Measurements from ENCODE around the gene TNRC18.

The TNRC18 gene

DNA sequence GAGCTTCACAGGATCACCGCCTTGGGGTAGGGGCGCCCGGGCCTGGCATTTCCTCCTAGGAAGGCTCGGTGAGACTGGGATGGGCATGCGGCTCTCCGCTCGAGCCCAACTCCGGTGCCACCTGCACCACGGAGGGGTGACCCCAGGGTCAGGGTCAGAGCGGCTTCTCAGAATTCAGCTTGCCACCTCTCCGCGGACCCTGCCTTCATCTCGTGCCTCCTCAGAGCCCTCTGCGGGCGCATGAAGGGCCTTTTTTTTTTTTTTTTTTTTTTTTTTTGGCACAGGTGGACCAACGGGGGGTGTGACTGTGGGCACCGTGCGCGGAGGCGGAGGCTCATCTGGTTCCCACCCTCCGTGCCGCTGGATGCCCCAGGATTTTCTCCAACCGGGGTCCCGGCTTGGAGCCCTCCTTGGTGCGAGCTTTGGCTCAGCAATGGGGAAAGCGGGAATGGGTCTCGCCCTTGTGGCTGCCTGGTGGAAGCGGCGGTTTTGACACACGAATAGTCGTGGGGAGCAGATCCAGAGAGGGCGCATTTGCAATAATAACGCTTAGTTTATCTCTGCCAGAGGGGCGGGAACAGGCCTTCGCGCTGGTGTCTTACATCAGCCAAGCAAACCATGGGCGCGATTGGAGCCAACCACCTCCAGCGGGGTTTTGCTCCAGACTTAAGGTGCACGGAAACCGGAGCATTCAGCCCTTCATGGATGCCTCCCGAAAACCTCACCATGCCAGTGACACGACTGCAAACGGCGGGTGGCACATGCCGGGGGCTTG is 5.0 kb upstream of the TNRC18 start:
- peak; percentile 68 for DNase-seq (ENCODE audit: low spot score)

DNA sequence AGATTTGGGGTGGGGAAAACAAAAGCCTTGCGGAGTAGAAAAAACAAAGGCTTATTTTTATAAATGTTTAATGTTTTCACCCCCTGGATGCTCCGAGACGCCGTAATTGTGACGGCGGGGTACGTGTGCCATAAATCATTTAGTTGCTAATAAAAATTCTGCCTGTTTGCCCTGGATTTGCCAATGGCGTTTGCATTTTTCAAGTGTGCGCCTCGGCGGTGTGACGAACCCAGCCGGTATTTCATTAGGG is 2.5 kb upstream of the TNRC18 start:
- DNase-seq (ENCODE audit: low spot score), result no peak

DNA sequence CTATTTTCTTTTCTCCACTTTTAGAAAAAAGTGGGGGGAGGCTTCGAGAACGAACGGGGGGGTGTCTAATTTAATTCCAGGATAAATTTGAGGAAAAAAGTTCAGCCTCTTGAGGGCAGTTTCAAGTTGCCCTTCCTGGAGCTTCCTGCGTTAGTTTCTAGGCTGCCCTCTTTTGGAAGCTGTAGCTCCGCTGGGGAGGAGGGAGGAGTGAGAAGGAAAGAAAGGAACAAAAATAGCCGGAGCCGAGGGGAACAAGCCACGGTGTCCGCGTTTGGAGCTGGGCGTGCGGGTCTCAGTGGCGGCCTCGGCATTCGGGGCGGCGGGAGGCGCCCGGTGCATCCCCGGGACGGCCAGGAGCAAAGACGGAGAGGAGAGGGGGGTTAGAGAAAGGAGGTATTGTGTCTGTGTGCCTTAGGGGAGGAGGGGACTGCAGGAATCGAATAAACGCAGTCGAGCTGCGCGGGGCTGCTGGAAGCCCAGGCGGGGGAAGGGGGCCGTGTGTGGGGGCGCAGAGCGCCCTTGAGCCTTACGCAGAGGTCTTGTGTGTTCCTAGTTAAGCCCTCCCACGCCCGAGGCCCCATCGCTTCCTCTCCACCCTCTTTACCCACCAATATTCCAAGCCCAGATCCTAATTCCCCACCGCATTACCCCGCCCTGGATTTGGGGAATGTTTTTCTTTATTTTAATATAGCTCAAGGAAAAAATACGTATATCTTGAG is 2.0 kb upstream of the TNRC18 start:
- peak; percentile 87 for DNase-seq (ENCODE audit: low spot score)

DNA sequence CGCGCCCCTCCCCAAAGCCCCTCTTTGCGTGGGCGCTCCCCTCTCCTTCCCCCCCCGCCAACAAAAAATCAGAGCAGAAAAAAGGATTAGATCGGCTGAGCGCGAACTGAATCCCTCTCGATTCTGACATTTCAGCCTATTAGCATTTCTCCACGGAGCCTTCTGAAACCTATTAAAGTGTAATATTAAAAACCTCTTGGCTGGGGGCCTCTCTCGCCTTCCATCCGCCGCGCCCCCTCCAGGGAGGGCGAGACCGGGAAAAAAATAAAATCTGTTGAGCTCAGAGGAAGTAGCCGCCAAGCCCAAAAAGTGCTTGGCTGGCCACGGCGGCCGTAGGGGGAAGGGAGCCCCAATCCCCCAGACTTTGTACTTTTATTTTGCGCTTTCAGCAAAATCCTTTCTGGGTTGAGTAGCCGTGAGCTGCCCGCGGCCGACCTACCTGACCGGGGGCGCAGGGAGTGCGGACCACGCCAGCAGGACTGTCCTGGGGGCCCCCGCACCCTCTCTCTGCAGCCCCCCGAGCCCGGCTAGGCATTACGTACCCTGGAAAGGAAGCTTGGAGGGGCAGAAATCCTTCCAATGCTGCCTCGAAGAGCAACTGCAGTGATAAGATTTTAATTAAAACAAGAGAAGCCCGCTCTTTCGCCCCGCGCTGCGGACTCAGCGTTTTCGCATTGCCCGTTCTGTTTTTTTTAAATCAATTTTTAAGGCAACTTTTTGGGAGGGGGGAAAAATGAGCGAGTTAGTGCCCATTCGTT is 1.3 kb upstream of the TNRC18 start:
- peak; percentile 58 for DNase-seq (ENCODE audit: low spot score)

DNA sequence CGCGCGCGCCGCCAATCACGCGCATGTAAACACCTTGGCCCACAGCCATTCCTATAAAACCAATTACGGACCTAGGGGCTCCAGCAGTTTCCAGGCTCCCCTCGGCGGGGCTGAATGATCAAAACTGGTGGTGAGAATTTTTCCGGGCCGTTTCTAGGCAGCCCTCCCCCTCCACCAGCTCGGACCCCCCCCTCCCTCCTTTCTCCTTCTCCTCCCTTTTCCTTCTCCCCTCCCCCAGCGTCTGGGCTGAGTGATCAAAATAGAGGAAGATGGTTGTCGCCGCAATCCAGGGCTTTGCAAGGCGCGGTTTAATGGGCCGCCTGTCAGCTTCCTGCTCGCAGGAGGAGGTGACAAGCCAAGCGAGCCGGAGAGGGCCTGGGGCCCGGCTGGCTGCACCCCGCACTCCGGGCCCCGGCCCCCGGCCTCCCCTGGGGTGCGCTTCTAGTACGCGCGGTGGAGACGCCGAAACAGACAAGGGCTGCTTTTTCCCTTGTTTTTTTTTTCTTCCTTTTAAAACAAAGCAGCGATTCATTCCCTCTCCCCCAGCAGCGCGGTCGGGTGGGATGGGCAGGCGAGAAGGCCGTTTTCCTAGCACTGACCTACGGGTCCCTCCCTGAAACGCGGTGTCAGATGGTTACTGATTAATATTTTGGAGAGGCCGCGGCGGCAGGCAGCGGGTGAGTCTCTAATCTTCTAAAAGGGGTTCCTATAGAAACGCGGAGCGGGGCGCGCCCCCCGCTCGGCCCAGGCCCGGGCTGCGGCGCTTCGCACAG is 528 bp upstream of the TNRC18 start:
- DNase-seq (ENCODE audit: low spot score), result peak; percentile 98

DNA sequence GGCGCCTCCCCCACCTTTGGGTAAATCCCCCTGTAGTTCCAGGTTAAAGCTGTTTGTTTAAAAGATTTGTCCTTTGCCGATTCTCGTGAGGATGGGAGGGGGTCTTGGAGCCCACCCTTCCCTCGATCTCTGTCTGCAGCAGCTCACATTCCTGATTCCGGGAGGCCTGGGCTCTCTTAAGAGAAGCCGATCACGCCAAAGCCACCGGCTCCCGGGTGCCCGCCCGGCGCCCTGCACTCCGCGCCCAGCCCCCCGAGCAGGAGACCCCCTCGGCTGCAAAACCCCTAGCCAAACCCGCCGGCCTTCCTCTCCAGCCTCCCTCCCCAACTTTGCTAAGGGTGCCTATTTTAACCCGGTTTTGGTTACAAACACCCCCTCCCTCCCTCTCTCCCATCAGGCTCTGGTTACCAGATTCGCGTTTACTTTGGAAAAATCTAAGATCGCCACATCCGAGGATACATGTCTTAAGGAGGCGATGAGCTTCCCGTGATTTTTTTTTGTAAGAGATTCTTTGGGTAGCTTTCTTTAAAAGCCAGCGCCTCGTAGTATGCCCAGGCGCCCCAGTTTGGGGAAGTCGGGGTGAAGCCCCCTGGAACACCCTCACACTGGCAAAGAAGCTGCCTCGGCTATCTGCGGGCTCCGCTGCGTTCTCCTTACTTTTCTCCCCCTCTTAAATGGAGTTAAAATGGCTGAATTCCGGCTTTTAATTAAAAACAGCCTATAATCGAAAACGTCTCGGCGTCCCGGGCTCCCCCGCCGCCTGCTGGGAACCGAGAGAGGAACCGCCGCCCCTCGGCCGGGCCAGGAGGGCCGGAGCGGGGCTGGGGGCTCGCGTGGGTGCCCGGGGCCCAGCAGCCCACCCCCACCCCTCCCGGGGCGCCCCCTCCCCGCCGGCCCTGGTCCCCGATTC is 983 bp downstream of the TNRC18 start:
- peak; percentile 25 for DNase-seq (ENCODE audit: low spot score)

DNA sequence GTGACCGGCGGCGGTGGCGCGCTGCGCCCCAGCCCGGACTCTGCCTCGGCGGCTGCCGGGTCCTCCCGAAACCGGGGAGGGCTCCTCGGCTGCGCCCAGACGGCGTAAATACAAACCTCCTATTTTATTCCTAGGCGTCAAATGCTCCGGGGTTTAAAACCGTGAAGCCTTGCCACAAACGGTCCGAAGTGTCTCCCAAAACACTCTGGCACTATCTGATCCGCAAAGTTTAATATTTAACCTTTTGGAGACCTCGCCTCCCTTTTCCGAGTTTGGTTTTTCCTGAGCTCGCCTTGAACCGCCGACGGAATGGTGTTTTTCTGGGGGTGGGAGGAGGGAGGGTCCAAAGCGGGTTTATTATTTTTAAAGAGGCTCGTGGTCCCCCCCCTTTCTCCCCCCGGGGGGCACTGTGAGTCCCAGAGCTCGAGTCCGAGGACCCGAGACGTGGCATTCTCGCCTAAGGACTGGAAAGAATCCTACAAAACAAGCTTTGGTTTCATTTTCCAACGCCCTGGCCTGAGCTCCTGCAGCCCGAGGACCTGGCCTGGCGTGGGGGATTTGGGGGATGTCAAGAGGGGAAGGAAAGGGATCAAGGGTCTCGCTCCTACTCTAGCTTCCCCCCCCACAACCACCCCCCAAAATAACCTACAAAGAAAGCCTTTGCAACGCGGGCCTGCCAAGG is 1.8 kb downstream of the TNRC18 start:
- DNase-seq (ENCODE audit: low spot score), result peak; percentile 74

DNA sequence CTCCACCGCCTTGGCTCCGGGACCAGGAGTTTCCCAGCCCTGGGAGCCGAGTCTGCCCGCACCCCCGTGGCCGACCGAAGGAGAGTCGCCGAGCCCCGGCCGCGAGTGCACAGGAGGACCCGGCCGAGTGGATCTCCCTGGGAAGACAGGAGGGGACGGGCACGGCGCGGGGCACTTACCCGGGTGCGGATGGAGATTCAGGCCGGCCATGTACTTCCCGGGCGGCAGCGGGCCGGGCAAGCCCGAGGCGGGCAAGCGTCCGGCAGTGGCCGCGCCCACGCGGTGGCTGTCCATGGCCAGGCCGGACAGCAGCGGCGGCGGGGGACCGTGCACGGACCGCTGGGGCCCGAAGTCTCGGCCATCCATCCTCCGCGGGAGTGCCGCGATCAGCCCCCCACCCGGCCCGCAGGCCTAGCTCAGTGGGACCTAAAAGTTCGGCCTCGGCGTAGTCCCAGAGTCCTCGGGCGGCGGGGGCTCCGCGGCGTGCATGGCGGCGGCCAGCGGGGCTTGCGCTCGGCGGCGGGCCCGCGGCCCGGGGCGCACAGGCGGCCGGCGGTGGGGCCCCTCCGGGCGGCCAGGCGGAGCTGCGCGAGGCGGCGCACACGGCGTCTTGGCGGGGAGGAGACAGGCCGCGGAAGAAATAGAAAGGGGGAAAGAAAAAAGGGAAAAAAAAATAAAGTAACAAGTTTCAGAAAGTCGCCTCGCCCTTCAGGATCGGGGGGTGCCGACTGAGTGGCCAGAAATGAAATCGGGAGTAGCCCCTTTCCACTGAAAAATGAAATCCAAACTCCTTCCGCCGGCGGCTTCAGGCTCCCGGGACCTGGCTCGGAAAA is 2.5 kb downstream of the TNRC18 start:
- peak; percentile 31 for DNase-seq (ENCODE audit: low spot score)

DNA sequence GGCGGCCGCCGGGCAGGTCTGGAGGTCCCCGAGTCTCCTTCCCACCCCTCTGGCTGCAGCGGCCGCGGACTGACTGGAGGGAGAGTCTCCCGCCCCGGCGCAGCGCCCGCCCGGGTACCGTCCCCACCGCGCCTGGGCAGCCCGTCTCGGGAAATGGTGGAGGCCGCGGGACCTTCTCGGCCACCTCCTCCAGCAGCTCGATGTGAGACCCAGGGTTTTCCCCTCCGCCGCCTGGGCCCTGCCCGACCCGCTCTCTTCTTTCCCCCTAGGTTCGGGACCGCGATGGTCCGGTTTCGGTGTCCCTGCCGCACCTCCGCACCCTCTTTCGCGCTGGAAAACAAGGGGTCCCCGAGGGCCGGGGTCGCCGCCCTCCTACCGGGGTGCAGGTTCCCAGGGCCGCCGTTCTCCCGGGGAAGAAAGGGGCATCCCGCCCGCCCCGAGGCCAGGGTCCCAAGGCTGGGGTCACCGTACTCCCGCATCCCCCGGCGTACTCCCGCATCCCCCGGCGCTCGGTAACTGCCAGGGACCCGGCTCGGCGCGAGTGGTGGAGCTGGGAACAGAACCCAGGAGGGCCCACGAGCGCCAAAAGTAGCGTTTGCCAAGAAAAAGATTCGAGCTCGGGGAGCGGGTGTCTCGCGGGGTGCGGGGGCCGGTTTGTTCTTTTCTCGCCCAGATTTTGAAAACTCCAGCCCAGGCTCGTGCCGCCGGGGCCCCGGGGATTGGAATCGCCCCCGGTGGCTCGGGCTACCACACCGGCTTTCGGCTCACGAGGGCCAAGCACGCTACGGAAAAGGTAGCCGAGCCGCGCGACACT is 3.4 kb downstream of the TNRC18 start:
- peak; percentile 29 for DNase-seq (ENCODE audit: low spot score)

DNA sequence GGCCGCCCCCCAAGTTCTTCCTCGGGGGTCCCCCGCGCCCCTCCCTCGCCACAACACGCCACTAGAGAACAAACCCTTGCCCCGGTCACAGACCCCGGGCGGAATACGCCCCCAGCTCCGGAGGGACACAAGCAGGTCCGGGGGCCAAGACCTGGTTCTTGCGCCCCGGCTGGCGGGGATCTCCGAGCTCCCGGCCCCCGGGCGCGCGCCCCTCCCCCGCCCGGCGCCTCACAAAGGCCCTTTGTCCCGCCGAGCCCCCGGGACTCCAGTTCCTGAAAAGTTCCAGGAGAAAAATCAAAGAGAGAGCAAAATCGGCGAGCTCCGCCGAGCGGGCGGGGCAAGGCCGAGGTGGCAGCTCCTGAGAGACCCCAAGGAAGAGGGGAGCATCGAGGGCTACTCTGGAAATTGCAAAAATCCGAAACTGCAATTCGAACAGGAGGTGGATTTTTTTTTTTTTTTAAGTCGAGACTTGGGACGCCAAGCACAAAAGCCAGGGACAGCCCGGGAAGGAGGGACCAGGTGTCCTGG is 4.0 kb downstream of the TNRC18 start:
- DNase-seq (ENCODE audit: low spot score), result peak; percentile 58

DNA sequence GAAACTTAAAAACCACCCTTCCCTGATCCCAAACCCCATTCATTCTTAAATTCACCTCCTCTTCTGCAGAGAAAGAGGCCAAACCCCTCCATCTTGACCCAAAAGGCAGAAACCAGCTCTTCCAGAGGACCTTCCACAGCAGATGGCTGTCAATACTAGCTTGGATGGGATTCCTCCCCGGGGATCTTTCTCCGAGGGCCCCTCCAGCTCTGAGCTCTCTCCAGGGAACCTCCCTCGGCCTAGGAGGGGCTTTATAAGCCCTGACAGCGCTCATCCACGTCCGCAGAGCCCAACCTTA is 5.4 kb downstream of the TNRC18 start:
- DNase-seq (ENCODE audit: low spot score), result no peak

DNA sequence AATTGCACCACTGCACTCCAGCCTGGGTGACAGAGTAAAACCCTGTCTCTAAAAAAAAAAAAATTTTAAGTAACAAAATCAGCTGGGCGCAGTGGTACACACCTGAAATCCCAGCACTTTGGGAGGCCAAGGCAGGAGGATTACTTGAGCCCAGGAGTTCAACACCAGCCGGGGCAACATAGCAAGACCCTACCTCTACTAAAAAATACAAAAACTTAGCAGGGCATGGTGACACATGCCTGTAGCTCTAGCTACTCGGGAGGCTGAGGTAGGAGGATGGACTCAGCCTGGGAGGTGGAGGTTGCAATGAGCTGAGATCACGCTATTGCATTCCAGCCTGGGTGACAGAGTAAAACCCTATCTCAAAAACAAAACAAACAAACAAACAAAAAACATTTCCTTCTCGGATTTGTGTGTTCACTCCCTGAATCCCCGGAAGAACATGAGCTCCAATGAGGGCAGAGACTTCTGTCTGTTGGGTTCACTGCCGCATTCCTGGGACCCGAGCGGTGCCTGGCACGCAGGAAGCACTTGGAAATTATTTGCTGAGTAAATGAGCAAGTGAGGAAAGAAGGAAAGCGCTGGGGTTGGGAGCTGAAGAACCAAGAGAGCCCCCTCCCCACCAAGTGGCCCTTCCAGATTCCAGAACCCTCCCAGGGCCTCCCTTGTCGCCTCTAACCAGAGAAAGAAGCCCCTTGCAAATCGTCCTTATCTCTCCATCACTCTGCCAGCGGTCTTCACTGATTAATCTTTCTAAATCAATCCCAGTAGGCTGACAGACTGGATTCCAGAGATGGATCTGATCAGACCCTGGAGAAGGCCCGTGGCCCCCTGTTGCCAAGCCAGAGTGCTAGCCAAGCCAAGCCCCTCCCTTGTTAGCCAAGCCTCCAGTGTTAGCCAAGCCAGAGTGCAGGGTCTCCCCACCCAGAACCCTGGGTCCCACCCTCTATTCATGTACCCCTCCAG is 6.2 kb downstream of the TNRC18 start:
- no peak for DNase-seq (ENCODE audit: low spot score)

DNA sequence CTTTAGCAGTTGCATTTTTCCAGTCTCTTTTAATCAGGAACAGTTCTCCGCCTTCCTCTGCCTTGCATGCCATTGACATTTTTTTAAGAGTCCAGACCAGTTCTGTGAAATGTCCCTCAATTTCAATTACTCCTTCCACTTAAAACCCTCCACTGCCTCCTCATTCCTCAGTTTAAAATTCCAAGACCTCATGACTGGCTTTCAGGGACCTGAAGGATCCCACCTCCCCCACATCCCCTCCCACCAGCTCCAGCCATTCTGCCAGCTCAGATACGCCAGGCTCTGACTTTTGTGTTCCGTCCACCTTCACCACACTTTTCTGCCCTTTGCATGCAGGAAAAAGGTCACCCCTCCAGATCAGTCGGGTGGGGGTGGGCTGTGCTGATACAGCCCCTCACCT is 8.7 kb downstream of the TNRC18 start:
- no peak for DNase-seq (ENCODE audit: low spot score)

DNA sequence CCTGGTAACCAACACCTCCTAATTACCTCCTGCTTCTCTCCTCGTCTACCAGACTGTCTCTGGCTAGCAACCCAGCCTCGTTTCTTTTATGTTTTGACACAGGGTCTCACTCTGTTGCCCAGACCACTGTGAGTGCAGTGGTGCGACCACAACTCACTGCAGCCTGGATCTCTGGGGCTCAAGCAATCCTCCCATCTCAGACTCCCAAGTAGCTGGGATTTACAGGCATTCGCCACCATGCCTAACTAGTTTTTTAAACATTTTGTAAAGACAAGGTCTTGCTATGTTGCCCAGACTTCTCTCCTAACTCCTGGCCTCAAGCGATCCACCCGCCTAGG is 10.2 kb downstream of the TNRC18 start:
- DNase-seq (ENCODE audit: low spot score), result no peak

DNA sequence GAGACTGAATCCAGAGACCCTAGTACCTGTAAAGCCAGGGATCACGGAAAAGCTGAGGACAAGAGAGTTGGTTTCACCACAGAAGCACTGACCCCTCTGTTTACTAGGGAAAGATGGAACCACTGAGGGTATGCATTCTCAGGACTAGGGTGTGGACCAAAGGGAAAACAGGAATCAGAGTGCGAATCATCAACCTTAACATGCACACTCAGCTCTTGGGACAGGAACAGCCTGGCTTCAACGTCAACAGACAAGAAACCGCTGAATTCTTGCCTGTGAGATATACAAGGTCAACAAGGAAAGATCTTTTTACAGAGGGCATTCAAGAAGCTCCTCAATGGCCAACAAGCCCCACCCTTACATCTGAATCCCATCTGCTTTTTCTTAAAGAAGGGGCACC is 14.9 kb downstream of the TNRC18 start:
- DNase-seq (ENCODE audit: low spot score), result no peak

DNA sequence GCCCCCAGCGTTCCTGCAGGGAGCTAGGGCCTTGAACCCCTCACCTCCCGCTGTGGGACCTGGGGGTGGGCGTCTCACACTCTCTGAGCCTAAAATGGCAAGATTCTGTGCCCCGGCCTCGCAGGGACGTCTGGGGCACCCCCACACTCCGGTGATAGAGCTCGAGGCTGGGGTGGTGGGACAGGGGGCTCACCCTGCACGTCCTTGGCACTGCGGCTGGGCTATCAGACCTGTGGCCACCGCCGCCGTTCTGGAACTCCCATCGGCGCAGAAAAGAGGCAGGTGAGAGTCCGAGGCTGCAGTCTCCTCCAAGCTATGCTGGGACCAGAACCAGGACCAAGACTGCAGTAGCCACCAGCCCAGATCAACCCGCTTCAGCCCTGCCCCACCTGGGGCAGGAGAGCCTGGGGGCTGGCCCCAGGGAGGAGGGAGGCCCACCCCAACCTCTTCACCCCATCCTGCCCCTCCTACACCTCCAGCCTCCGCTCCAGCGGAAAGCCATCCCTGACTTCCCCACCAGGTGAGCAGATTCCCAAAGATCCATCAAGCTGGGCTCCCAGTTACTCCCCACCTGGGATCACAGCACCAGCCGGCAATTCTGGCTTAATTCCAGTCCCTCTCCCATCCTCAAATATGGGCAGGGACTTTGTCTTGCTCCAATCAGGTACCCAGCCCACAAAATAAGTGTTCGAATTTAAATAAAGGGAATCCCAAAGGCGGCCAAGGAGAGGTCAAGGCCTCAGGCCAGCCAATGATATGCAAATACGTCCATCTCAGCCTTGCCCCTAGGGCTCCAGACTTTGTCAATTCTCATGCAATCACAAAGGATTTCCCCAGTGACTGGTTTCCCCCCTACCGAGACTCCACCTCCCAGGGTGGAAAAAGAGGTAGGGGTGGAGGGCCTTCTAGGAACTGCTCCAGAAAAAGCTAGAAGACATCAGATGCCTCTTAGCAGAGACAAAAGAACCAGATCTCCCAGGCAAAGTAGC is 16.4 kb downstream of the TNRC18 start:
- DNase-seq (ENCODE audit: low spot score), result no peak

DNA sequence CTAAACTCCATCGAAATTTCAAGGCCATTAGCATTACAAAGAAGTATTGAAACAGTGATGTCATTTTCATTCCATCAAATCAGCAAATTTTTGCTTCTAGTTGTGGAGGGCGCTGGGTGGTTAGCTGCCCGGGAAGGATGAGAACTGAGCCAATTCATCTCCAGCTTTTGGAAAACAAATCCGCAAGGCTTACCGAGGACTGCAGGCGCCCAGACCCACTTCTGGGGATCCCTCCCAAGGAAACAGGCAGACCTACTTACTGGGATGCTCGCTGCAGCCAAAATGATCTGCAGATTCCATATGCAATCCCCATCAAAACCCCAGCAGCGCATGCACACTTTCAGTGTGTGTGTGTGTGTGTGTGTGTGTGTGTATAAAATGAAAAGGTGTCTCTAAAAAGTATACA is 19.2 kb downstream of the TNRC18 start:
- no peak for DNase-seq (ENCODE audit: low spot score)

Data from globus pallidus (tissue), 1 donor.